ENCODE measurements around the gene SLC8A3.

SLC8A3 gene

DNA sequence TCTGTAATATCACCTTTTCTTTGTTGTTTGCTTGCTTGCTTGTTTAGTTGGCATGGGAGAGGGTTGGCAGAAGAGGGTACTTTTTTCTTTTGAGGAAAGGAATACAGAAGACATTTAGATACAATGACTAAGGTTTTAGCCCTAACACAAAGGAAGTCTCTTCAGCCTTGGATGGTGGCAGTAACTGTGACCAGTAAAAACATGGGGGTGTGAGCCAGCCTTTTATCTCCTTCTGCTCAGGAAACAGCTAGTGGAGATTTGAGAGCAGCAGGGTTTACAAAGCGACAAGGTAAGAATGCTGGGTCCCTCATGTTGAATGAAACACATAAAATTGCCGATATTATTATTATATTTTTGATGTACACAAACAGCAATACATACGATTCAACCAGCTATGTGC, 40.4 kb downstream of the SLC8A3 start:
- TF ChIP-seq, protein P1, sequence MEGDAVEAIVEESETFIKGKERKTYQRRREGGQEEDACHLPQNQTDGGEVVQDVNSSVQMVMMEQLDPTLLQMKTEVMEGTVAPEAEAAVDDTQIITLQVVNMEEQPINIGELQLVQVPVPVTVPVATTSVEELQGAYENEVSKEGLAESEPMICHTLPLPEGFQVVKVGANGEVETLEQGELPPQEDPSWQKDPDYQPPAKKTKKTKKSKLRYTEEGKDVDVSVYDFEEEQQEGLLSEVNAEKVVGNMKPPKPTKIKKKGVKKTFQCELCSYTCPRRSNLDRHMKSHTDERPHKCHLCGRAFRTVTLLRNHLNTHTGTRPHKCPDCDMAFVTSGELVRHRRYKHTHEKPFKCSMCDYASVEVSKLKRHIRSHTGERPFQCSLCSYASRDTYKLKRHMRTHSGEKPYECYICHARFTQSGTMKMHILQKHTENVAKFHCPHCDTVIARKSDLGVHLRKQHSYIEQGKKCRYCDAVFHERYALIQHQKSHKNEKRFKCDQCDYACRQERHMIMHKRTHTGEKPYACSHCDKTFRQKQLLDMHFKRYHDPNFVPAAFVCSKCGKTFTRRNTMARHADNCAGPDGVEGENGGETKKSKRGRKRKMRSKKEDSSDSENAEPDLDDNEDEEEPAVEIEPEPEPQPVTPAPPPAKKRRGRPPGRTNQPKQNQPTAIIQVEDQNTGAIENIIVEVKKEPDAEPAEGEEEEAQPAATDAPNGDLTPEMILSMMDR (IDR thresholded peaks at IDR 0.05): no peak

DNA sequence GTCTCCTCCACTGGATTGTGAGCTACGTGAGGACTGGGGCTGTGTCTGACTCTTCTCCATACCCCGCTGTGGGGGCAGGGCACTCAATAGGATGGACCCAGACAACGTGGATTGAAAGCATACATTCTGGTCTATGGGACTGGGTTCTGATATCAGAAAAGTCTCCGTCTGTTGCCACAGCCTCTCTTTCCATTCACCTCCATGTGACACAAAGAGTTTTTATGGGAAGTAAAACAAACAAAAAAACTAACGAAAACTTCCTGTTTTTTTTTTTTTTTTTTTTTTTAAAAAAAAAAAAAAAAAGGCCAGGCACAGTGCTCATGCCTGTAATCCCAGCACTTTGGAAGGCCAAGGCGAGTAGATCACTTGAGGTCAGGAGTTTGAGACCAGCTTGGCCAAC, 44.7 kb downstream of the SLC8A3 start:
- TF ChIP-seq, protein P1 (IDR thresholded peaks at IDR 0.05): no peak

DNA sequence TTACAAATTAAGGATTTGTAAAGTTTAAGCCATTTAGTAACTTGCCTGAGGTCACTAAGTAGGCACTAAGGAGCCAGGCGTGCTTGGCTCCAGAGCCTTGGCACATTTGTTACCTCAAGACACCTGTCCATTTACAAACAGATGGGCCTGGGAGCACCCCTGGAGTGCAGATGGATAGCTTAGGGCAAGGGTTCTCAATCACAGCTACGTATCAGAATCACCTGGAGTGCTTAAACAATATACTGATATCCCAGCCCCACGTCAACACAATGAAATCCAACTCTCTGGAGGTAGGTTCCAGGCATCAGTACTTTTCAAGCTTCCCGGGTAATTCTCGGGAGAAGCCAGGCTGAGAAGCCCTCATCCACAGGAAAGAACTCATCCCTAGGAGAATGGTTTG, 45.4 kb downstream of the SLC8A3 start:
- TF ChIP-seq, protein P1 (IDR thresholded peaks at IDR 0.05): no peak

DNA sequence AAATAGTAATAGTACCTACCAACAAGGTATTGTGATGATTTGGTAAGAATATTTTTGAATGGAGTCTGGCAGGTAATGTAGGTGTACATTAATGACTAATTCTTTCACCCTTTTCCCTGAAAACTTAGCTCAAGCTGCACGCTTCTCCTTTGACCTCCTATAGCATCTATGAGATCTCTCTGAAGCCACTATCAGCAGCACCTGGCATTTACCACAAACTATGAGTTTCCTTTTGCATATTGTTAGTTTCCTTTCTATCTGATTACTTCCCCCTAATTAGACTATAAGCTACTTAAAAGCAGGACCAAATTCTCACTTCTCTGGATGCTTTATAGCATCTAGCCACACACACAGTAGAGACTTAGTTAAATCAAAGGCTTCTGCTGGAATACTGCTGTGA, 48.1 kb downstream of the SLC8A3 start:
- TF ChIP-seq, protein P1 (IDR thresholded peaks at IDR 0.05): no peak

DNA sequence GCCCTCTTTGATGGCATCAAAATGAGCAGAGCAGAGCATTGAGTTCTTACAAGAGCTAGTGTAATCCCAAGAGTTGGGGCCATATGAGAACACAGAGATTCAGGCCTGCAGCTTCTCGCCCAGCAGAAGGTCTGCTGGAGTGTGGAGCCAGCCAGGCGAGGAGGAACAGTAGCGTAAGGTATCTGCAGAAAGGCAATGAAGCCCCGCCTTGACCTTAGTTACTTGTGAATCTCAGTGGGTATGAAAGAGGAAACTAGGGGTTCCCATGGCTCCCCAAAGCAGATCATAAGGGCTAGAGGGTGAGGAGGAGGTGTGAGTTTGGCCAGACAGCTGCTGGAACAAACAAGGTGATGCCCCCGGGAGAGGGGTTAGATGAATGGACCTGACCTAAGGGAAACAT, 49.4 kb downstream of the SLC8A3 start:
- TF ChIP-seq, protein P1 (IDR thresholded peaks at IDR 0.05): no peak

DNA sequence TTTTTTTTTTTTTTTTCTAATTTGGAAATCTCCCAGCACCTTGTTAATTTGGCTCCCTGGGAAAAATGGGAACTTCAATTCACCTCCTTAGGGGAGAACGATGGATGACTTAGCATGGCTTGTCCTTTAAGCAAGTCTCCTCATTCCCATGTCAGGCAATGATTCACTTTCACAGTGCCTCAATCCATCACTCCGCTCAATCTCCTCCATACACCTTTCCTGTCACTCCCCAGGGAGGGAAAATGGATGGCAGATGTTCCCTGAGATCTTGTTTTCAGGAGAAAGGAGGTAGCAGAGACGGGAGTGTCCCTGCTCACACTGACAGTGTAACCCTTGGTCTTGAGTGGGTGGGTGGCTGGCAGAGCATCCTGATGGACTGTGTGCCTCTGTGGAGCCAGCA, 51.0 kb downstream of the SLC8A3 start:
- TF ChIP-seq, protein P1 (IDR thresholded peaks at IDR 0.05): no peak

DNA sequence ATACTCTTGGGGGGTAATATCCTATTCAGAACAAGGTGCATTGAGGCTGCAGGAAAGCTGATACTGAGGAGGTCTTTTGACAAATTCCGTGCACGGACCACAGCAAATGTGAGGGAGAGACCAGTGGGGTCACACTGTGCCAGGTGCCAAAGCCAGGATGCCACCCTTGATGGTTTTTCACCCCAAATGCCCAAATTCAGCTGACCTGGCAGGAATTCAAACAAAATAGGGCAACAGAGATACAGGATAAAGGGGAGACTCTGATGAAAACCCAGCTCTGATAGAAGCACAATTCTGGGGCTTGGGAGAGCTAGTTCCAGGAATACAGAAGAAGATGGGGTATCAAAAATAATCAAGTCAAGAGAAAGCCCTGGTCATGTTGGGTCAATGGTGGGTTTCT, 55.3 kb downstream of the SLC8A3 start:
- TF ChIP-seq, protein P1 (IDR thresholded peaks at IDR 0.05): no peak

DNA sequence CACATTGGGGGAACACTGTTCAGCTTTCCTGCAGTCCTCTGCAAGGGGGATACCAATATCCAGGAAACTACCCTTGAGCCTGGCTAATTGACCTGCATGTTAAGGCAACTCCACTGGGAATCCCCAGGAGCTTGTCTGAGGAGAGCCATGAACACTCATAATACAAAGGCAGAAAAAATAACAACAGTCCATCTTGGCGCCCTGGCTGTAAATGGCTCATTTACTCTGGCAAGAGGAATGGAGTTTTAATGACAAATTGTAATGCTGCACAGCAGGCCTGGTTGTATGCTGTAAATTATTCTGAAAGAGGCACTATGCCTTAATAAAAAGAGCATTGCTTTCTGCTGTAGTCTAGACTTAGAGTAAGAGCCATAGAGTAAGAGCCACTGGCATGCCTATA, 58.3 kb downstream of the SLC8A3 start:
- TF ChIP-seq, protein P1 (IDR thresholded peaks at IDR 0.05): no peak
